SK-N-SH (cell line): ENCODE data around the gene CDH23.

Experiments
- ELF1 ChIP-seq: IDR thresholded peaks from 2 replicates; pipeline ENCODE4 v1.4.0; 2012
- EP300 ChIP-seq, 2 experiments: IDR thresholded peaks; 2 replicates each; pipeline versions ENCODE4 v1.4.0 to v1.6.1; 2012; ENCODE audit warnings: borderline replicate concordance in 1 of 2, low read depth in 1 of 2, low read length in 1 of 2
- EZH2phosphoT487 ChIP-seq: fragments of 200-600 bp; sonication (generic); IDR thresholded peaks from 2 replicates; pipeline ENCODE4 v1.6.1; 2017; ENCODE audit warnings: low read depth, mixed run types, mild to moderate bottlenecking, antibody characterized with exemption, moderate library complexity, borderline replicate concordance
- POLR2AphosphoS5 ChIP-seq: IDR thresholded peaks from 2 replicates; pipeline ENCODE4 v1.6.1; 2012; ENCODE audit warnings: low read depth, low read length
- RCOR1 ChIP-seq: fragments of 150-350 bp; IDR thresholded peaks from 2 replicates; pipeline ENCODE4 v1.6.1; 2017; ENCODE audit warnings: antibody characterized with exemption, low read length
- RFX5 ChIP-seq: IDR thresholded peaks from 2 replicates; pipeline ENCODE4 v1.6.1; 2012; ENCODE audit warnings: mild to moderate bottlenecking, improper control_type of control experiment, low read length
- TF ChIP-seq, protein P1 (sequence below): IDR thresholded peaks from 2 replicates; pipeline ENCODE4 v1.6.1; 2012; ENCODE audit warnings: mild to moderate bottlenecking, low read depth, low read length, moderate library complexity
- TF ChIP-seq, protein P2 (sequence below): fragments of 150-350 bp; IDR thresholded peaks from 2 replicates; pipeline ENCODE4 v1.6.1; 2016; ENCODE audit warnings: mild to moderate bottlenecking, low read depth, low read length
- TF ChIP-seq, protein P3 (sequence below): fragments of 200-600 bp; sonication (generic); IDR thresholded peaks from 2 replicates; pipeline ENCODE4 v1.6.1; 2017; ENCODE audit warnings: antibody characterized with exemption, mild to moderate bottlenecking, moderate library complexity
- TF ChIP-seq, protein P4 (sequence below): fragments of 150-350 bp; IDR thresholded peaks from 2 replicates; pipeline ENCODE4 v1.6.1; 2017; ENCODE audit warnings: antibody characterized with exemption, low read length, low read depth, borderline replicate concordance

DNA sequence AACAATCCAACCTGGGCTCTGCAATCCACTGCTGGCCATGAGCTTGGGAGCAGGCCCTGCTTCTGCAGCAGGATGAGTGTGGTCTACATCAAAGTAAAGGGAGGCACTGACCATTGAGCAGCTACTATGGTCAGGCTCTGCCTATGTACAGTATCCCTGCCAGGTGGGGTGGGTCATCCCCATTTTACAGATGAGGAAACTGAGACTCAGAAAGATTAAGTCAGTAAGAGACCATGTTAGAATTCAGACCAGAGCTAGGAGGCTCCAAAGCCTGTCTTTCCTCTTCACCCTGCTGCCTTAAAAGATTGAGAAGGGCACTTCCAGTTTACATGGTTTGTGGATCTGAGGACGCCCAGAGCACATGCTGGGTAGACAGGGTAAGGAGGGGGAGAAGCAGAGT is 27.1 kb upstream of the CDH23 start:
- TF ChIP-seq, protein P1, sequence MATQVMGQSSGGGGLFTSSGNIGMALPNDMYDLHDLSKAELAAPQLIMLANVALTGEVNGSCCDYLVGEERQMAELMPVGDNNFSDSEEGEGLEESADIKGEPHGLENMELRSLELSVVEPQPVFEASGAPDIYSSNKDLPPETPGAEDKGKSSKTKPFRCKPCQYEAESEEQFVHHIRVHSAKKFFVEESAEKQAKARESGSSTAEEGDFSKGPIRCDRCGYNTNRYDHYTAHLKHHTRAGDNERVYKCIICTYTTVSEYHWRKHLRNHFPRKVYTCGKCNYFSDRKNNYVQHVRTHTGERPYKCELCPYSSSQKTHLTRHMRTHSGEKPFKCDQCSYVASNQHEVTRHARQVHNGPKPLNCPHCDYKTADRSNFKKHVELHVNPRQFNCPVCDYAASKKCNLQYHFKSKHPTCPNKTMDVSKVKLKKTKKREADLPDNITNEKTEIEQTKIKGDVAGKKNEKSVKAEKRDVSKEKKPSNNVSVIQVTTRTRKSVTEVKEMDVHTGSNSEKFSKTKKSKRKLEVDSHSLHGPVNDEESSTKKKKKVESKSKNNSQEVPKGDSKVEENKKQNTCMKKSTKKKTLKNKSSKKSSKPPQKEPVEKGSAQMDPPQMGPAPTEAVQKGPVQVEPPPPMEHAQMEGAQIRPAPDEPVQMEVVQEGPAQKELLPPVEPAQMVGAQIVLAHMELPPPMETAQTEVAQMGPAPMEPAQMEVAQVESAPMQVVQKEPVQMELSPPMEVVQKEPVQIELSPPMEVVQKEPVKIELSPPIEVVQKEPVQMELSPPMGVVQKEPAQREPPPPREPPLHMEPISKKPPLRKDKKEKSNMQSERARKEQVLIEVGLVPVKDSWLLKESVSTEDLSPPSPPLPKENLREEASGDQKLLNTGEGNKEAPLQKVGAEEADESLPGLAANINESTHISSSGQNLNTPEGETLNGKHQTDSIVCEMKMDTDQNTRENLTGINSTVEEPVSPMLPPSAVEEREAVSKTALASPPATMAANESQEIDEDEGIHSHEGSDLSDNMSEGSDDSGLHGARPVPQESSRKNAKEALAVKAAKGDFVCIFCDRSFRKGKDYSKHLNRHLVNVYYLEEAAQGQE, result no peak
- TF ChIP-seq ELF1 (no peak), RFX5 (no peak), EP300 (IDR thresholded peaks at IDR 0.05; ENCODE audit: borderline replicate concordance in 1 of 2, low read depth in 1 of 2, low read length in 1 of 2) (no peak), POLR2AphosphoS5 (no peak), EZH2phosphoT487 (no peak), RCOR1 (no peak)
- TF ChIP-seq, protein P2, sequence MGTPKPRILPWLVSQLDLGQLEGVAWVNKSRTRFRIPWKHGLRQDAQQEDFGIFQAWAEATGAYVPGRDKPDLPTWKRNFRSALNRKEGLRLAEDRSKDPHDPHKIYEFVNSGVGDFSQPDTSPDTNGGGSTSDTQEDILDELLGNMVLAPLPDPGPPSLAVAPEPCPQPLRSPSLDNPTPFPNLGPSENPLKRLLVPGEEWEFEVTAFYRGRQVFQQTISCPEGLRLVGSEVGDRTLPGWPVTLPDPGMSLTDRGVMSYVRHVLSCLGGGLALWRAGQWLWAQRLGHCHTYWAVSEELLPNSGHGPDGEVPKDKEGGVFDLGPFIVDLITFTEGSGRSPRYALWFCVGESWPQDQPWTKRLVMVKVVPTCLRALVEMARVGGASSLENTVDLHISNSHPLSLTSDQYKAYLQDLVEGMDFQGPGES, result no peak
- TF ChIP-seq, protein P3, sequence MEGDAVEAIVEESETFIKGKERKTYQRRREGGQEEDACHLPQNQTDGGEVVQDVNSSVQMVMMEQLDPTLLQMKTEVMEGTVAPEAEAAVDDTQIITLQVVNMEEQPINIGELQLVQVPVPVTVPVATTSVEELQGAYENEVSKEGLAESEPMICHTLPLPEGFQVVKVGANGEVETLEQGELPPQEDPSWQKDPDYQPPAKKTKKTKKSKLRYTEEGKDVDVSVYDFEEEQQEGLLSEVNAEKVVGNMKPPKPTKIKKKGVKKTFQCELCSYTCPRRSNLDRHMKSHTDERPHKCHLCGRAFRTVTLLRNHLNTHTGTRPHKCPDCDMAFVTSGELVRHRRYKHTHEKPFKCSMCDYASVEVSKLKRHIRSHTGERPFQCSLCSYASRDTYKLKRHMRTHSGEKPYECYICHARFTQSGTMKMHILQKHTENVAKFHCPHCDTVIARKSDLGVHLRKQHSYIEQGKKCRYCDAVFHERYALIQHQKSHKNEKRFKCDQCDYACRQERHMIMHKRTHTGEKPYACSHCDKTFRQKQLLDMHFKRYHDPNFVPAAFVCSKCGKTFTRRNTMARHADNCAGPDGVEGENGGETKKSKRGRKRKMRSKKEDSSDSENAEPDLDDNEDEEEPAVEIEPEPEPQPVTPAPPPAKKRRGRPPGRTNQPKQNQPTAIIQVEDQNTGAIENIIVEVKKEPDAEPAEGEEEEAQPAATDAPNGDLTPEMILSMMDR, result no peak
- TF ChIP-seq, protein P4, sequence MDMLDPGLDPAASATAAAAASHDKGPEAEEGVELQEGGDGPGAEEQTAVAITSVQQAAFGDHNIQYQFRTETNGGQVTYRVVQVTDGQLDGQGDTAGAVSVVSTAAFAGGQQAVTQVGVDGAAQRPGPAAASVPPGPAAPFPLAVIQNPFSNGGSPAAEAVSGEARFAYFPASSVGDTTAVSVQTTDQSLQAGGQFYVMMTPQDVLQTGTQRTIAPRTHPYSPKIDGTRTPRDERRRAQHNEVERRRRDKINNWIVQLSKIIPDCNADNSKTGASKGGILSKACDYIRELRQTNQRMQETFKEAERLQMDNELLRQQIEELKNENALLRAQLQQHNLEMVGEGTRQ, result no peak
